Prostate gland (tissue), 2 donors: ENCODE results near the gene KLHDC1. TPM values are rescaled to one million over a fixed set of nuclear protein-coding genes. Genes with fewer than 3 reads are reported as not detected.

Experiments
- DNase-seq: peaks from one replicate; pipeline ENCODE4 v3.0.0-alpha.2; 2019; ENCODE audit warnings: low spot score
- H3K27ac ChIP-seq, 2 donors: fragments of 200-600 bp; sonication (generic); 2 replicates each; pipeline ENCODE4 v1.5.1; 2017 to 2019
- H3K27me3 ChIP-seq: fragments of 200-600 bp; sonication (generic); replicated peaks from 2 replicates; pipeline ENCODE4 v1.5.1; 2019; ENCODE audit not compliant: insufficient read depth
- H3K36me3 ChIP-seq, 2 donors: fragments of 200-600 bp; sonication (generic); 1 replicate in 1 of 2; 2 replicates in 1 of 2; pipeline versions ENCODE4 v1.5.1 to v1.8.1; 2017 to 2019
- H3K4me1 ChIP-seq: fragments of 200-600 bp; sonication (generic); replicated peaks from 2 replicates; pipeline ENCODE4 v1.5.1; 2019
- H3K4me3 ChIP-seq, 2 donors: fragments of 200-600 bp; sonication (generic); 2 replicates each; pipeline ENCODE4 v1.5.1; 2017 to 2019
- H3K9me3 ChIP-seq: fragments of 200-600 bp; sonication (generic); 2 replicates; pipeline ENCODE4 v1.5.1; 2017
- POLR2A ChIP-seq: fragments of 450-650 bp; IDR thresholded peaks from one replicate; pipeline ENCODE4 v1.6.1; 2016; ENCODE audit warnings: antibody characterized with exemption, mild to moderate bottlenecking
- POLR2AphosphoS5 ChIP-seq: sonication (generic); formaldehyde crosslinking; IDR thresholded peaks from one replicate; pipeline ENCODE4 v1.6.1; 2017; ENCODE audit warnings: antibody characterized with exemption
- WGBS: methylation state at CpG from one replicate; pipeline ENCODE4 v1.1.5; 2018; 5-methylcytosine and 5-hydroxymethylcytosine counted together
- intact Hi-C: fragments of 100-400 bp; cut with DNase I; formaldehyde crosslinking; loops from one replicate; pipeline ENCODE4 v1.14.2; 2022
- total RNA-seq, 2 donors: library from RNA; depleted of rRNA; stranded (reverse); fragments of >200 nt; gene quantifications; one replicate each; pipeline ENCODE4 v1.1.0, GENCODE V29; 2016
- TF ChIP-seq, protein P1 (sequence below), 4 experiments: fragments of 200-600 bp in 2 of 4; fragments of 450-650 bp in 2 of 4; sonication (generic) in 2 of 4; IDR thresholded peaks; 1 replicate in 3 of 4; 2 replicates in 1 of 4; pipeline ENCODE4 v1.5.1; 2016 to 2019; ENCODE audit warnings: antibody characterized with exemption in 4 of 4, mild to moderate bottlenecking in 2 of 4, moderate library complexity in 2 of 4

KLHDC1 gene
- total RNA-seq, 2 donors from 2014 or later, result 4.6 to 7.7 TPM

DNA sequence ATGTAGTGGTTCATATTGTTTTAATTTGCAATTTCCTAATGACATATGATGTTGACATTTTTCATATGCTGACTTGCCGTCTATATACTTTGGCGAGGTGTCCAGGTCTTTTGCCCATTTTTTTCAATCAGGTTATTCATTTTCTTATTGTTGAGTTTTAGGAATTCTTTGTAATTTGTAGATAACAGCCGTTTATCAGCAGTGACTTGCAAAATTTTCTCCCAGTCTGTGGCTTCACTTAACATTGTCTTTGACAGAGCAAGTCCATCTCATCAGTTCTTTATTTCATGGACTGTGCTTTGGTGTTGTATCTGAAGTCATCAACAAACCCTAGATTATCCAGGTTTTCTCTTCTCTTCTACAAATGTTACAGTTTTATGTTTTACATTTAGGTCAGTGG, 62.5 kb downstream of the KLHDC1 start:
- Histone ChIP-seq H3K4me3 (no peak overlapping the region), H3K27me3 (no peaks in the 10 kb centered on the region), H3K4me1 (no peaks in the 10 kb centered on the region), H3K9me3 (no peaks in the 10 kb centered on the region), H3K36me3 (no peaks in the 10 kb centered on the region), H3K27ac (no peak overlapping the region)
- TF ChIP-seq, protein P1, sequence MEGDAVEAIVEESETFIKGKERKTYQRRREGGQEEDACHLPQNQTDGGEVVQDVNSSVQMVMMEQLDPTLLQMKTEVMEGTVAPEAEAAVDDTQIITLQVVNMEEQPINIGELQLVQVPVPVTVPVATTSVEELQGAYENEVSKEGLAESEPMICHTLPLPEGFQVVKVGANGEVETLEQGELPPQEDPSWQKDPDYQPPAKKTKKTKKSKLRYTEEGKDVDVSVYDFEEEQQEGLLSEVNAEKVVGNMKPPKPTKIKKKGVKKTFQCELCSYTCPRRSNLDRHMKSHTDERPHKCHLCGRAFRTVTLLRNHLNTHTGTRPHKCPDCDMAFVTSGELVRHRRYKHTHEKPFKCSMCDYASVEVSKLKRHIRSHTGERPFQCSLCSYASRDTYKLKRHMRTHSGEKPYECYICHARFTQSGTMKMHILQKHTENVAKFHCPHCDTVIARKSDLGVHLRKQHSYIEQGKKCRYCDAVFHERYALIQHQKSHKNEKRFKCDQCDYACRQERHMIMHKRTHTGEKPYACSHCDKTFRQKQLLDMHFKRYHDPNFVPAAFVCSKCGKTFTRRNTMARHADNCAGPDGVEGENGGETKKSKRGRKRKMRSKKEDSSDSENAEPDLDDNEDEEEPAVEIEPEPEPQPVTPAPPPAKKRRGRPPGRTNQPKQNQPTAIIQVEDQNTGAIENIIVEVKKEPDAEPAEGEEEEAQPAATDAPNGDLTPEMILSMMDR (IDR thresholded peaks at IDR 0.05), result no peak
- TF ChIP-seq POLR2AphosphoS5 (no peak), POLR2A (no peak)
- WGBS, result 88% methylated on average over 3 of the region's 3 CpGs
- DNase-seq, result no peak
- intact Hi-C loops, result no loop called here

DNA sequence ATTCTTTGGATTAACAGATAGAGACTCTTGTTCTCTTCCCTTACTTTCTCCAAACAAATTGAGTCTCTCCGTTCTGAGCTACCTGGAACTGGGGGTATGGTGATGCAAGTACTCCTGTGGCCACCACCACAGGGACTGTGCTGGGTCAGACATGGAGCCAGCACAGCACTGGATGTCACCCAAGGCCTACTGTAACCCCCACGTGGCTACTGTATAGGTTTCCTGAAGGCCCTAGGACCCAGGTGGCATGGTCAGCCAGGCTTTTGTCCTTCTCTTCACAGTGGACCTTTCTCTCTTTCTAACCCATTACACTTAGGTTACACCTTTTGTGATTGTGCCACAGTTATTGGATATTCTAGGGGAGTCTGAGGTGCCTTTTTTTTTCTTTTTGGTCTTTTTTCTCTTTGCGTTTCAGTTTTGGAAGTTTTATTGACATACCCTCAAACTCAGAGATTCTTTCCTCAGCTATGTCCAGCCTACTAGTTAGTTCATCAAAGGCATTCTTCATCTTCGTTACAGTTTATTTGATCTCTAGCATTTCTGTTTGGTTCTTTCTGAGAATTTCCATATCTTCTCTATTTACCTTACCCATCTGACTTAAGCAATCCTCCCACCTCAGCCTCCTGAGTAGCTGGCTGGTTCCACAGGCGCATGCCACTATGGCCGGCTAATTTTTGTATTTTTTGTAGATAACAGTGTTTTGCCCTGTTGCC, 69.1 kb downstream of the KLHDC1 start:
- no peaks in the 10 kb centered on the region for H3K27me3 ChIP-seq
- intact Hi-C loops, result no loop called here
- 86% methylated on average over 6 of the region's 6 CpGs for WGBS
- H3K4me3 ChIP-seq, result no peak overlapping the region
- TF ChIP-seq POLR2A, result no peak
- TF ChIP-seq, protein P1 (IDR thresholded peaks at IDR 0.05), result no peak
- TF ChIP-seq POLR2AphosphoS5, result no peak
- no peaks in the 10 kb centered on the region for H3K9me3 ChIP-seq
- no peaks in the 10 kb centered on the region for H3K36me3 ChIP-seq
- no peaks in the 10 kb centered on the region for H3K4me1 ChIP-seq
- H3K27ac ChIP-seq, result no peak overlapping the region
- DNase-seq, result no peak

DNA sequence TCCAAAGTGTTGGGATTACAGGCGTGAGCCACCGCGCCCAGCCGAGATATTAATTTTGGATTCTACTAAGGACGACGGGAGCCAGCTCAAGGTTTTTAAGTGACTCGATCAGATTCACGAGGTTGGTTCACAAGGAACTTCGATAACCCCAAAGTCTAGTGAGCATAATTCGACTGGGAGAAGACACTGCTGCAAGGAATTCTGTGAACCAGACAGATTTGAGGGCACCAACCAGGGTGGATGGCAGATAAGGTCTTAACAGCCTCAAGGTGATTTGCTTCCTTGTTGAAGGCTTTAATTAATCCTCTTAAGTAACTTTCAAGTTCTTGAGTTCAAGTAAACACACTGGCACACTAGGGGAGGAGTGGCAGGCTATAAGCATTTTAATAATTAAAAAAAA, 73.9 kb downstream of the KLHDC1 start:
- intact Hi-C loops, result loop anchor here (2.0 to 5.0 kb wide), 2 partner anchors 75 to 132 kb away; partner anchors contain the start of genes DNAAF2 and KLHDC1
- H3K4me3 ChIP-seq, result peak overlapping the region; percentile 96 to 98
- H3K27me3 ChIP-seq, result no peaks in the 10 kb centered on the region
- H3K9me3 ChIP-seq, result no peaks in the 10 kb centered on the region
- WGBS, result 61% methylated on average over 10 of the region's 10 CpGs
- no peak for DNase-seq
- no peaks in the 10 kb centered on the region for H3K36me3 ChIP-seq
- H3K27ac ChIP-seq, result peak overlapping the region; percentile 91 to 97
- TF ChIP-seq, protein P1 (IDR thresholded peaks at IDR 0.05), result no peak
- no peak for TF ChIP-seq POLR2AphosphoS5
- no peak for TF ChIP-seq POLR2A
- no peaks in the 10 kb centered on the region for H3K4me1 ChIP-seq

DNA sequence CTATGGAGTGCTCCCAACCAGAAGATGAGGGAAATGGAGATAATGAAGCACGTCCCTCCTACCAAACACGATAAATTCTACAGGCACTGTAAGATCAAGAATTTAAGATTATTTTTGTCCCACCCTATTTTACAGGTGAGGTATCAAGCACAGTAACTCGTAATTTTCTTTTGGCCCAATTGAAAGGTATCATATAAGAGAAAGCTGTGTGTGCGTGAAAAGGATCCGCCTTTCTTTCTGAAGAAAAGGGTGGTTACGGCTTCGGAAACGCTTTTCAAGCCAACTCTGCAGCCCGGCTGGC, 74.3 kb downstream of the KLHDC1 start:
- Histone ChIP-seq H3K9me3 (no peaks in the 10 kb centered on the region), H3K27ac (peak overlapping the region; percentile 91 to 97), H3K27me3 (no peaks in the 10 kb centered on the region), H3K4me3 (peak overlapping the region; percentile 96 to 98), H3K4me1 (no peaks in the 10 kb centered on the region), H3K36me3 (no peaks in the 10 kb centered on the region)
- TF ChIP-seq POLR2AphosphoS5 (no peak), POLR2A (no peak)
- TF ChIP-seq, protein P1 (IDR thresholded peaks at IDR 0.05), result no peak
- intact Hi-C loops, result loop anchor here (2.0 to 5.0 kb wide), 2 partner anchors 75 to 132 kb away; partner anchors contain the start of genes DNAAF2 and KLHDC1
- WGBS, result 0% methylated on average over 9 of the region's 9 CpGs
- DNase-seq, result no peak
